GM15510 (cell line): ENCODE measurements around the gene GFAP.

Experiments
- POLR2A ChIP-seq: IDR thresholded peaks from 3 replicates; pipeline ENCODE4 v1.6.1; 2011; ENCODE audit warnings: borderline replicate concordance; ENCODE audit not compliant: insufficient read length; ENCODE audit errors: extremely low read depth

The GFAP gene

GRCh38 chr17:44915321-44915726, at the start of gene GFAP:
GFAP (minus strand) TSS chr17:44915500; CDS start chr17:44915486, 14 bp downstream.
- TF ChIP-seq POLR2A = no peak

GRCh38 chr17:44961921-44962350, 46.6 kb upstream of the GFAP start:
- no peak for TF ChIP-seq POLR2A

- TF ChIP-seq POLR2A = no peak
Measured at GRCh38 chr17:44960691-44961090, 45.4 kb upstream of the GFAP start.

- no peak for TF ChIP-seq POLR2A
Measured at GRCh38 chr17:44959821-44960531, 44.7 kb upstream of the GFAP start.

- no peak for TF ChIP-seq POLR2A
Measured at GRCh38 chr17:44956998-44957981, 42.0 kb upstream of the GFAP start.

- no peak for TF ChIP-seq POLR2A
Measured at GRCh38 chr17:44955674-44956425, 40.5 kb upstream of the GFAP start.

- TF ChIP-seq POLR2A = no peak
Measured at GRCh38 chr17:44952946-44953475, 37.7 kb upstream of the GFAP start.

GRCh38 chr17:44948315-44948795, 33.1 kb upstream of the GFAP start:
- TF ChIP-seq POLR2A = no peak

- TF ChIP-seq POLR2A = peak; percentile 94
Measured at GRCh38 chr17:44947461-44948314, 32.4 kb upstream of the GFAP start, which contains the start of gene KIF18B. KIF18B (minus strand) TSS chr17:44947773; CDS start chr17:44936344, 11,429 bp downstream.

GRCh38 chr17:44942456-44942855, 27.2 kb upstream of the GFAP start:
- no peak for TF ChIP-seq POLR2A

- TF ChIP-seq POLR2A = no peak
Measured at GRCh38 chr17:44941712-44942331, 26.5 kb upstream of the GFAP start.

- no peak for TF ChIP-seq POLR2A
Measured at GRCh38 chr17:44940768-44941167, 25.5 kb upstream of the GFAP start.

GRCh38 chr17:44940317-44940716, 25.0 kb upstream of the GFAP start:
- no peak for TF ChIP-seq POLR2A

- no peak for TF ChIP-seq POLR2A
Measured at GRCh38 chr17:44935116-44935515, 19.8 kb upstream of the GFAP start.

GRCh38 chr17:44934745-44935105, 19.4 kb upstream of the GFAP start:
- no peak for TF ChIP-seq POLR2A
